ENCODE data around the gene LRIF1.

DNA sequence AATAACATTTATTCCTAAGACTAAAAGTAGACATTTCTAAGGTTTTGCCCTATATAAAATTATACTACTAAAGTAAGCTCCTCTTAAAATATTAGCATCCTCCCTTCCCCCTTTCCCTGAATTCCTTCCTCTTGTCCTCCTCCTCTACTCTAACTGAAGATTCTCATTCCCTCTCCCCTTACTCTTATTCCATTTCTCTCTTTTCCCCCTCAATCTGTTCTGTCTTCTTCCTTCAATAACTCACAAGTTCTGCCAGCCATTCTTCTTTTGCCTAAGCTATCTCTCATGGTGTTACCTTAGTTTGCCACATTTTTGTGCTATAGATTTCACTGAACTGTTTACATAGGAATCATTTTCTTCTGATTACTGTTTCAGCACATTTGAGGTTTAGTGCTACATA is 10.7 kb downstream of the LRIF1 start:
- TF ChIP-seq, protein P1, sequence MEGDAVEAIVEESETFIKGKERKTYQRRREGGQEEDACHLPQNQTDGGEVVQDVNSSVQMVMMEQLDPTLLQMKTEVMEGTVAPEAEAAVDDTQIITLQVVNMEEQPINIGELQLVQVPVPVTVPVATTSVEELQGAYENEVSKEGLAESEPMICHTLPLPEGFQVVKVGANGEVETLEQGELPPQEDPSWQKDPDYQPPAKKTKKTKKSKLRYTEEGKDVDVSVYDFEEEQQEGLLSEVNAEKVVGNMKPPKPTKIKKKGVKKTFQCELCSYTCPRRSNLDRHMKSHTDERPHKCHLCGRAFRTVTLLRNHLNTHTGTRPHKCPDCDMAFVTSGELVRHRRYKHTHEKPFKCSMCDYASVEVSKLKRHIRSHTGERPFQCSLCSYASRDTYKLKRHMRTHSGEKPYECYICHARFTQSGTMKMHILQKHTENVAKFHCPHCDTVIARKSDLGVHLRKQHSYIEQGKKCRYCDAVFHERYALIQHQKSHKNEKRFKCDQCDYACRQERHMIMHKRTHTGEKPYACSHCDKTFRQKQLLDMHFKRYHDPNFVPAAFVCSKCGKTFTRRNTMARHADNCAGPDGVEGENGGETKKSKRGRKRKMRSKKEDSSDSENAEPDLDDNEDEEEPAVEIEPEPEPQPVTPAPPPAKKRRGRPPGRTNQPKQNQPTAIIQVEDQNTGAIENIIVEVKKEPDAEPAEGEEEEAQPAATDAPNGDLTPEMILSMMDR (IDR thresholded peaks at IDR 0.05): no peak
- no peak for TF ChIP-seq POLR2A (IDR thresholded peaks at IDR 0.05)
- no peak for TF ChIP-seq EP300 (IDR thresholded peaks at IDR 0.05)

Data from tibial nerve (tissue), 4 donors.